Nephron (organoid): ENCODE data around the gene SLC1A2.

Source experiments
- H3K27ac Mint-ChIP-seq, 3 experiments: 2 replicates each; pipeline ENCODE4 v1.8.0; 2020; ENCODE audit warnings: mixed read lengths in 3 of 3, mild to moderate bottlenecking in 2 of 3, moderate library complexity in 1 of 3
- H3K27me3 Mint-ChIP-seq: 2 replicates; pipeline ENCODE4 v1.8.0; 2021; ENCODE audit warnings: low read depth, mild to moderate bottlenecking, moderate library complexity, mixed read lengths
- H3K36me3 Mint-ChIP-seq: 2 replicates; pipeline ENCODE4 v1.8.0; 2020; ENCODE audit warnings: low read depth, mixed read lengths
- H3K4me1 Mint-ChIP-seq: 2 replicates; pipeline ENCODE4 v1.8.0; 2020; ENCODE audit warnings: mixed read lengths
- H3K4me3 Mint-ChIP-seq, 3 experiments: 2 replicates each; pipeline ENCODE4 v1.8.0; 2020; ENCODE audit warnings: mild to moderate bottlenecking in 3 of 3, mixed read lengths in 3 of 3, moderate library complexity in 2 of 3
- H3K9me3 Mint-ChIP-seq: 2 replicates; pipeline ENCODE4 v1.8.0; 2020; ENCODE audit warnings: mixed read lengths
- TF ChIP-seq, protein P1 (sequence below), 3 experiments: fragments of 200-600 bp; sonication (generic); IDR thresholded peaks; one replicate each; pipeline ENCODE4 v1.5.0; 2021; ENCODE audit warnings: antibody characterized with exemption in 3 of 3; ENCODE audit not compliant: unreplicated experiment in 3 of 3

Gene SLC1A2

GRCh38 chr11:35243774-35244173 lies 175.6 kb downstream of the SLC1A2 start:
- Mint-ChIP-seq H3K36me3 (no peaks in the 10 kb centered on the region), H3K4me3 (no peak overlapping the region), H3K4me1 (peaks cover 5% of the 10 kb centered on the region), H3K27me3 (peaks cover 8% of the 10 kb centered on the region), H3K9me3 (peaks cover 6% of the 10 kb centered on the region), H3K27ac (no peak overlapping the region)
- TF ChIP-seq, protein P1, sequence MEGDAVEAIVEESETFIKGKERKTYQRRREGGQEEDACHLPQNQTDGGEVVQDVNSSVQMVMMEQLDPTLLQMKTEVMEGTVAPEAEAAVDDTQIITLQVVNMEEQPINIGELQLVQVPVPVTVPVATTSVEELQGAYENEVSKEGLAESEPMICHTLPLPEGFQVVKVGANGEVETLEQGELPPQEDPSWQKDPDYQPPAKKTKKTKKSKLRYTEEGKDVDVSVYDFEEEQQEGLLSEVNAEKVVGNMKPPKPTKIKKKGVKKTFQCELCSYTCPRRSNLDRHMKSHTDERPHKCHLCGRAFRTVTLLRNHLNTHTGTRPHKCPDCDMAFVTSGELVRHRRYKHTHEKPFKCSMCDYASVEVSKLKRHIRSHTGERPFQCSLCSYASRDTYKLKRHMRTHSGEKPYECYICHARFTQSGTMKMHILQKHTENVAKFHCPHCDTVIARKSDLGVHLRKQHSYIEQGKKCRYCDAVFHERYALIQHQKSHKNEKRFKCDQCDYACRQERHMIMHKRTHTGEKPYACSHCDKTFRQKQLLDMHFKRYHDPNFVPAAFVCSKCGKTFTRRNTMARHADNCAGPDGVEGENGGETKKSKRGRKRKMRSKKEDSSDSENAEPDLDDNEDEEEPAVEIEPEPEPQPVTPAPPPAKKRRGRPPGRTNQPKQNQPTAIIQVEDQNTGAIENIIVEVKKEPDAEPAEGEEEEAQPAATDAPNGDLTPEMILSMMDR (IDR thresholded peaks at IDR 0.05; ENCODE audit: unreplicated experiment in 3 of 3), result no peak

DNA sequence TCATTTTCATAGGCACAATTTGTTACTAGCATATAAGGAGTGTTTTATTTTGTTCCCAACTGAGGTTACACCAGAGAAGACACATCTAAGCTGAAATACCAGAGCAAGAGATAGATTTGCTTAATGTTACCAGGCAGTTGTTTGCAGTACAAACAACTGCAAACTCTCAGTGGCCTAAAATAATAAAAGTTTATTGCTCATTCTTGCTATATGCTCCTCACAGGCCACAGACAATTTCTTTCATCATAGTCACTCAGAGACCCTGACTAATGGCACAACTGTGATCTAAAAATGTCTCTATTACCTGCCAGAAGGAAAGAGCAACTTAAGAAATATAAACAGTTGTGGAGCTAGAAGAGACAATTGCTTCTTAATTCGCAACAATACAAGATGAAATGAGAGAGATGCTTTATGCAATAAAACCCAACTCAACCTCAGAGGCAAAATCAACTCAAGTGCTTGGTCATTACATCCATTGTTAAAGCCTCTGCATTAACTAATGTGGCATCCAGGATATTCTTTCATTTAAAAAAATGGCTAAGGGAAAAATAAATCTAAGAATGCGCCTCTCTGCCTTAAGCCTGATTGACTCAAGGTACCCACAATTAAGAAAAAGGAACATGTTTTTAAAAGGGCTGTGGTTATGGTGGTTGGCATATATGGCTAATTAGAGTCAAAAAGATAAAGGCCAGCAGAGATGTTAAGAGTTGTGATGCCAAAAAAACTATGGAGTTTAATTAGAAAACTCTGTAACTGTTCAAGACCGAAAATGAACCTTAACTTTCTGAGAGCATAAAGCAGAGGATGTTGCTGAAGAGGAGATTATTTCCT lies 176.7 kb downstream of the SLC1A2 start:
- TF ChIP-seq, protein P1 (IDR thresholded peaks at IDR 0.05; ENCODE audit: unreplicated experiment in 3 of 3), result no peak
- Mint-ChIP-seq H3K27me3 (peaks cover 14% of the 10 kb centered on the region), H3K27ac (no peak overlapping the region), H3K9me3 (peaks cover 3% of the 10 kb centered on the region), H3K4me3 (no peak overlapping the region), H3K4me1 (peaks cover 11% of the 10 kb centered on the region), H3K36me3 (no peaks in the 10 kb centered on the region)

DNA sequence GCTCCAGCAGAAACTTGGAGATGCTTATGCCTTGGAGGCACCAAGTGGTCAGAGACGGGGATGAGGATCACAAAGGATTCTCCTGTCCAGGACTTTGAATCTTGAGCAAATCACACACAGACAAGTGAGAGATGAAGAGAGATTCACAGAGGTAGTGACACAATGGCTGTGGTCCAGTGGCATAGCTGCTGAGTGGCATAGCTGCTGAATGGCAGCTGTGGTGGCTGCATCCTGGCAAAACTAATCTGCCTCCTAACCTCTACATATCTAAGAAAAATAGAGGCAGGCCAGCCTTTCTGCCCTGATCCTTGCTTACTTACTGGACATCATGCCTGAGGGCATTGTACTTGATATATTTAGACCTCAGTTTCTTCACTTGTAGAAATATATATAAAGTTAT lies 177.8 kb downstream of the SLC1A2 start:
- TF ChIP-seq, protein P1 (IDR thresholded peaks at IDR 0.05; ENCODE audit: unreplicated experiment in 3 of 3), result no peak
- H3K27me3 Mint-ChIP-seq, result peaks cover 14% of the 10 kb centered on the region
- H3K9me3 Mint-ChIP-seq, result peaks cover 3% of the 10 kb centered on the region
- H3K27ac Mint-ChIP-seq, result no peak overlapping the region
- H3K36me3 Mint-ChIP-seq, result no peaks in the 10 kb centered on the region
- H3K4me1 Mint-ChIP-seq, result peaks cover 17% of the 10 kb centered on the region
- no peak overlapping the region for H3K4me3 Mint-ChIP-seq

GRCh38 chr11:35241083-35241482 lies 178.3 kb downstream of the SLC1A2 start:
- H3K9me3 Mint-ChIP-seq, result peaks cover 3% of the 10 kb centered on the region
- H3K27me3 Mint-ChIP-seq, result peaks cover 17% of the 10 kb centered on the region
- TF ChIP-seq, protein P1 (IDR thresholded peaks at IDR 0.05; ENCODE audit: unreplicated experiment in 3 of 3), result no peak
- no peak overlapping the region for H3K4me3 Mint-ChIP-seq
- no peak overlapping the region for H3K27ac Mint-ChIP-seq
- peaks cover 17% of the 10 kb centered on the region for H3K4me1 Mint-ChIP-seq
- no peaks in the 10 kb centered on the region for H3K36me3 Mint-ChIP-seq

GRCh38 chr11:35239471-35240075 lies 179.8 kb downstream of the SLC1A2 start:
- peaks cover 19% of the 10 kb centered on the region for H3K27me3 Mint-ChIP-seq
- peaks cover 6% of the 10 kb centered on the region for H3K9me3 Mint-ChIP-seq
- H3K27ac Mint-ChIP-seq, result no peak overlapping the region
- no peaks in the 10 kb centered on the region for H3K36me3 Mint-ChIP-seq
- H3K4me3 Mint-ChIP-seq, result no peak overlapping the region
- H3K4me1 Mint-ChIP-seq, result peaks cover 17% of the 10 kb centered on the region
- TF ChIP-seq, protein P1 (IDR thresholded peaks at IDR 0.05; ENCODE audit: unreplicated experiment in 3 of 3), result no peak
